CD14-positive monocyte (primary cell): ENCODE measurements around the gene RASSF1. TPM values are rescaled to one million over a fixed set of nuclear protein-coding genes. Genes with fewer than 3 reads are reported as not detected.

Source experiments
- DNase-seq, 3 donors: peaks; one replicate each; pipeline ENCODE4 v3.0.0-alpha.2; 2011 to 2022
- H2AFZ ChIP-seq: 2 replicates; pipeline ENCODE4 v1.6.0; 2012; ENCODE audit warnings: mild to moderate bottlenecking, low read depth, low read length, inconsistent platforms; ENCODE audit not compliant: insufficient read depth, poor library complexity, severe bottlenecking
- H3K27ac ChIP-seq, 2 donors: 1 replicate in 1 of 2; 2 replicates in 1 of 2; pipeline ENCODE4 v1.5.1; 2012 to 2013; ENCODE audit warnings: low read length in 2 of 2, control low read depth in 1 of 2, inconsistent platforms in 1 of 2, low read depth in 1 of 2, mild to moderate bottlenecking in 1 of 2
- H3K27me3 ChIP-seq, 2 donors: one replicate each; pipeline versions ENCODE4 v1.6.0 to v1.6.1; 2011 to 2013; ENCODE audit warnings: low read length in 2 of 2; ENCODE audit not compliant: control insufficient read depth in 2 of 2, insufficient read depth in 2 of 2
- H3K36me3 ChIP-seq, 2 donors: replicated peaks in 1 of 2; 1 replicate in 1 of 2; 2 replicates in 1 of 2; pipeline versions ENCODE4 v1.5.1 to v1.6.1; 2012 to 2013; ENCODE audit warnings: low read length in 2 of 2, control low read depth in 1 of 2, inconsistent platforms in 1 of 2, mild to moderate bottlenecking in 1 of 2; ENCODE audit not compliant: insufficient read depth in 2 of 2, control insufficient read depth in 1 of 2
- H3K4me1 ChIP-seq, 2 donors: 1 replicate in 1 of 2; 2 replicates in 1 of 2; pipeline versions ENCODE4 v1.5.1 to v1.6.1; 2012 to 2013; ENCODE audit warnings: low read length in 2 of 2, control low read depth in 1 of 2, inconsistent platforms in 1 of 2, mild to moderate bottlenecking in 1 of 2, moderate library complexity in 1 of 2; ENCODE audit not compliant: insufficient read depth in 2 of 2, control insufficient read depth in 1 of 2
- H3K4me2 ChIP-seq: replicated peaks from 2 replicates; pipeline ENCODE3; 2012; ENCODE audit warnings: low read length, moderate library complexity, mild to moderate bottlenecking; ENCODE audit not compliant: poor library complexity, severe bottlenecking; ENCODE audit errors: extremely low read depth
- H3K4me3 ChIP-seq, 3 experiments: fragments of 200-600 bp in 1 of 3; sonication (generic) in 1 of 3; replicated peaks in 1 of 3; 1 replicate in 2 of 3; 2 replicates in 1 of 3; pipeline ENCODE4 v1.5.1; 2011 to 2013; ENCODE audit warnings: low read length in 3 of 3, mild to moderate bottlenecking in 3 of 3, control low read depth in 2 of 3, low read depth in 2 of 3, inconsistent platforms in 1 of 3, moderate library complexity in 1 of 3
- H3K79me2 ChIP-seq: 2 replicates; pipeline ENCODE4 v1.6.0; 2012; ENCODE audit warnings: mild to moderate bottlenecking, control low read depth, inconsistent platforms, low read length, moderate library complexity; ENCODE audit not compliant: insufficient read depth
- H3K9ac ChIP-seq: 2 replicates; pipeline ENCODE4 v1.6.0; 2017; ENCODE audit warnings: low read length, mild to moderate bottlenecking; ENCODE audit not compliant: insufficient read depth, poor library complexity, severe bottlenecking
- H3K9me3 ChIP-seq, 2 donors: replicated peaks in 1 of 2; 1 replicate in 1 of 2; 2 replicates in 1 of 2; pipeline versions ENCODE4 v1.5.1 to v1.6.1; 2012 to 2013; ENCODE audit warnings: low read length in 2 of 2, control low read depth in 1 of 2; ENCODE audit not compliant: control insufficient read depth in 1 of 2, insufficient read depth in 1 of 2
- H4K20me1 ChIP-seq: 2 replicates; pipeline ENCODE4 v1.6.0; 2012; ENCODE audit warnings: mild to moderate bottlenecking, low read length, control low read depth, moderate library complexity; ENCODE audit not compliant: insufficient read depth
- H3K27ac Mint-ChIP-seq, 7 donors: one replicate each; pipeline ENCODE4 v1.8.0; 2020; ENCODE audit warnings: mild to moderate bottlenecking in 7 of 7, mixed read lengths in 7 of 7, moderate library complexity in 6 of 7, inconsistent platforms in 2 of 7
- H3K27me3 Mint-ChIP-seq, 3 donors: one replicate each; pipeline ENCODE4 v1.8.0; 2021 to 2022; ENCODE audit warnings: low read depth in 3 of 3, mild to moderate bottlenecking in 3 of 3, mixed read lengths in 3 of 3, moderate library complexity in 3 of 3, inconsistent platforms in 1 of 3
- H3K36me3 Mint-ChIP-seq, 2 donors: one replicate each; pipeline ENCODE4 v1.8.0; 2020; ENCODE audit warnings: mixed read lengths in 2 of 2, inconsistent platforms in 1 of 2, mild to moderate bottlenecking in 1 of 2
- H3K4me1 Mint-ChIP-seq: one replicate; pipeline ENCODE4 v1.8.0; 2020; ENCODE audit warnings: mild to moderate bottlenecking, mixed read lengths
- H3K4me3 Mint-ChIP-seq, 2 donors: one replicate each; pipeline ENCODE4 v1.8.0; 2020; ENCODE audit warnings: mild to moderate bottlenecking in 2 of 2, mixed read lengths in 2 of 2, moderate library complexity in 1 of 2
- H3K9me3 Mint-ChIP-seq, 7 donors: one replicate each; pipeline ENCODE4 v1.8.0; 2020 to 2022; ENCODE audit warnings: mixed read lengths in 7 of 7, mild to moderate bottlenecking in 6 of 7, moderate library complexity in 6 of 7, inconsistent platforms in 2 of 7
- CTCF ChIP-seq: fragments of 200-600 bp; IDR thresholded peaks from one replicate; pipeline ENCODE4 v1.8.0; 2022; ENCODE audit warnings: antibody characterized with exemption, mild to moderate bottlenecking
- WGBS: methylation state at CpG from one replicate; pipeline ENCODE4 v1.1.5; 2013; ENCODE audit warnings: missing lambda C conversion rate; ENCODE audit not compliant: insufficient coverage; 5-methylcytosine and 5-hydroxymethylcytosine counted together
- intact Hi-C, 2 donors: fragments of 100-400 bp; cut with micrococcal nuclease; formaldehyde crosslinking; loops; one replicate each; pipeline versions ENCODE4 v1.15.0 to v1.15.1; 2023
- polyA plus RNA-seq, 3 donors: library from polyadenylated mRNA; depleted of rRNA in 1 of 3; unstranded in 2 of 3; stranded (reverse) in 1 of 3; fragments of 300-500 nt in 2 of 3; fragments of >200 nt in 1 of 3; fragmentation: Illumina TruSeq in 2 of 3; gene quantifications; 1 replicate in 2 of 3; 2 replicates in 1 of 3; pipeline ENCODE4 v1.2.3, GENCODE V29; 2012 to 2021

Gene RASSF1
- polyA plus RNA-seq, 3 donors, result 16.0 to 229 (median 24.0) TPM

GRCh38 chr3:50364573-50365079 is 24.0 kb upstream of the RASSF1 start:
- Mint-ChIP-seq H3K27me3 (peaks cover 11 to 26% (median 12%) of the 10 kb centered on the region in 3 donors), H3K27ac (no peak overlapping the region), H3K4me1 (peaks cover 17% of the 10 kb centered on the region), H3K4me3 (peak overlapping the region; percentile 77 to 87), H3K36me3 (no peaks in the 10 kb centered on the region), H3K9me3 (peaks cover 0 to 3% (median 0%) of the 10 kb centered on the region in 7 donors)
- no peaks in the 10 kb centered on the region for H3K79me2 ChIP-seq
- no peak for DNase-seq
- no peak for TF ChIP-seq CTCF
- WGBS, result 13% methylated on average over 39 of the region's 48 CpGs
- H3K9me3 ChIP-seq, result no peaks in the 10 kb centered on the region
- H3K4me3 ChIP-seq, result peak overlapping the region; percentile 23 to 77 (median 45)
- no peak overlapping the region for H3K9ac ChIP-seq
- peaks cover 15 to 19% of the 10 kb centered on the region in 2 donors for H3K4me1 ChIP-seq
- no peak overlapping the region for H3K27ac ChIP-seq
- H3K4me2 ChIP-seq, result peak overlapping the region; percentile 91
- no peaks in the 10 kb centered on the region for H3K36me3 ChIP-seq
- peak overlapping the region; percentile 77 for H2AFZ ChIP-seq
- peaks cover 0 to 12% of the 10 kb centered on the region in 2 donors for H3K27me3 ChIP-seq
- H4K20me1 ChIP-seq, result no peaks in the 10 kb centered on the region
- intact Hi-C loops, result no loop called here

DNA sequence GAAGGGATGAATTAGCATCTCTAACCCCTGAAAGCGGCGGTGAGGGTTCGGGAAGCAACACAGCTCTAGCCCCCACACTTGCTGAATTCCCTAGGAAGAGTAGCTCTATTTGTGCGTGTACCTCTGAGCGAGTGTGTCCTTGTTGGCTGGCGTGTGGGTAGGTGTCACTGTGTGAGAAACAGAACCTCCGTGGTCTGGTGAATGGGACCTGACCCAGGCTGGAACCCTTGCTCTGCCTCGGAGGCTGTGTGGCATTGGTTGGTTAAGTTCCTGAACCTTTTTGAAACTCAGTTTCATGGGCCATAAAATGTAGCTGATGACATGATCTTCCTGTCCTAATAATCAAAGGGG is 19.1 kb upstream of the RASSF1 start:
- whole genome bisulfite sequencing, result 27% methylated on average over 6 of the region's 8 CpGs
- peak overlapping the region in 5 of 7 donors; percentile 42 to 95 (median 86) for H3K27ac Mint-ChIP-seq
- DNase-seq, result no peak
- peak overlapping the region; percentile 90 to 95 for H3K4me3 Mint-ChIP-seq
- peaks cover 48 to 51% of the 10 kb centered on the region in 2 donors for H3K4me1 ChIP-seq
- H3K9me3 Mint-ChIP-seq, result peaks cover 0 to 3% (median 0%) of the 10 kb centered on the region in 7 donors
- no peak for TF ChIP-seq CTCF
- peaks cover 0 to 6% of the 10 kb centered on the region in 2 donors for H3K27me3 ChIP-seq
- peak overlapping the region in 1 of 3 experiments; percentile 91 for H3K4me3 ChIP-seq
- H3K79me2 ChIP-seq, result peaks cover 47% of the 10 kb centered on the region
- no peak overlapping the region for H3K9ac ChIP-seq
- H2AFZ ChIP-seq, result peak overlapping the region; percentile 94
- H3K27ac ChIP-seq, result no peak overlapping the region
- H4K20me1 ChIP-seq, result peaks cover 43% of the 10 kb centered on the region
- intact Hi-C loops, result loop anchor here (1.0 to 10.0 kb wide), 4 partner anchors 8 to 1035 kb away; partner anchors contain the start of genes MAPKAPK3 (in 1 of the 2), MON1A (in 1 of the 2) and RBM15B (in 1 of the 2)
- peaks cover 23 to 35% of the 10 kb centered on the region in 2 donors for H3K36me3 ChIP-seq
- H3K4me2 ChIP-seq, result peak overlapping the region; percentile 98
- H3K4me1 Mint-ChIP-seq, result peaks cover 49% of the 10 kb centered on the region
- peaks cover 0 to 11% (median 6%) of the 10 kb centered on the region in 3 donors for H3K27me3 Mint-ChIP-seq
- H3K36me3 Mint-ChIP-seq, result peaks cover 14 to 29% of the 10 kb centered on the region in 2 donors
- H3K9me3 ChIP-seq, result no peaks in the 10 kb centered on the region
